ENCODE data around the gene HBA2.
"Not testable (repeated sequence)": the region's sequence is repeated elsewhere in the genome, so short reads cannot be mapped to it uniquely, and the experiment has no call there.

Gene HBA2

DNA sequence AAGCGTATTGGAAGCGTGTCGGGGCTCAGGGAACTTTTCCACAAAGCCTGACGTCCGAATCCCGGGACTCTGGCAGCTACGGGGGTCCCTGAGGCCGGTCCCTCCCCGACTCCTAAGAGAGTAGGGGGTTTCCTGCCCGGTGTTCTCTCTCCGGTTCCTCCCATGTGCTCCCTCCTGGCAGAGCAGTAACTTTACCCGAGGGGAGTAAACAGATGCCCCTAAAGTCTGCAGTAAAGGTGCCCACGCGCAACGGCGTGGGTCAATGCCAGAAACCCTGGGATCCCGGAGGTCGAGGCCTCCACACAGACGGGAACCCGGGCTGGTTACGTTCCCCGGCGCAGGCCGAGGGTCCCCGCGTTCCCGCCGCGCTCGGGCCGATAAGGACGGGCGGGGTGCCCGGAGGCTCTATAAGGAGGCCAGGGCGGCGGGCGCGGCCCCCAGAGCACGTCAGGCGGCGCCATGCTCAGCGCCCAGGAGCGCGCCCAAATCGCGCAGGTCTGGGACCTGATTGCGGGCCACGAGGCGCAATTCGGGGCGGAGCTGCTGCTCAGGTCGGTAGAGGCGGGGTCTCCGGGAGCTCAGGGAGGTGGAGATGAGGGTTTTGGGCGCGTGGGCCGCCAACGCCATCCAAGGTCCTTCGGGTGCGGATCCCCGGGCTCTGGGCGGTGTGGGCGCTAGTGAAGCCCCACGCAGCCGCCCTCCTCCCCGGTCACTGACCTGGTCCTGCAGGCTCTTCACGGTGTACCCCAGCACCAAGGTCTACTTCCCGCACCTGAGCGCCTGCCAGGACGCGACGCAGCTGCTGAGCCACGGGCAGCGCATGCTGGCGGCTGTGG lies 6.9 kb upstream of the HBA2 start, which contains the start of gene HBM:
HBM (plus strand) TSS at position 440 of the 836 bp plus-strand sequence; CDS start at position 460, 20 bp downstream.
- Histone ChIP-seq H3K9me3 (ENCODE audit: control insufficient read depth in 1 of 2, low read length in 2 of 2) (no peaks in the 10 kb centered on the region), H3K36me3 (ENCODE audit: control insufficient read depth in 1 of 2, insufficient read depth in 2 of 2, low read length in 2 of 2) (no peaks in the 10 kb centered on the region), H3K4me1 (ENCODE audit: control insufficient read depth in 1 of 2, insufficient read depth in 2 of 2, low read length in 2 of 2) (peaks cover 5 to 13% of the 10 kb centered on the region in 2 donors), H3K4me3 (ENCODE audit: low read depth in 1 of 2, low read length in 2 of 2) (no peak within 1 kb of the TSS), H3K27me3 (ENCODE audit: control insufficient read depth in 1 of 2, insufficient read depth in 2 of 2, low read length in 2 of 2) (peaks cover 43 to 47% of the 10 kb centered on the region in 2 donors), H3K27ac (ENCODE audit: low read depth, low read length) (no peak within 1 kb of the TSS), H3K9ac (ENCODE audit: low read depth in 1 of 2, low read length in 2 of 2) (no peak within 1 kb of the TSS)

DNA sequence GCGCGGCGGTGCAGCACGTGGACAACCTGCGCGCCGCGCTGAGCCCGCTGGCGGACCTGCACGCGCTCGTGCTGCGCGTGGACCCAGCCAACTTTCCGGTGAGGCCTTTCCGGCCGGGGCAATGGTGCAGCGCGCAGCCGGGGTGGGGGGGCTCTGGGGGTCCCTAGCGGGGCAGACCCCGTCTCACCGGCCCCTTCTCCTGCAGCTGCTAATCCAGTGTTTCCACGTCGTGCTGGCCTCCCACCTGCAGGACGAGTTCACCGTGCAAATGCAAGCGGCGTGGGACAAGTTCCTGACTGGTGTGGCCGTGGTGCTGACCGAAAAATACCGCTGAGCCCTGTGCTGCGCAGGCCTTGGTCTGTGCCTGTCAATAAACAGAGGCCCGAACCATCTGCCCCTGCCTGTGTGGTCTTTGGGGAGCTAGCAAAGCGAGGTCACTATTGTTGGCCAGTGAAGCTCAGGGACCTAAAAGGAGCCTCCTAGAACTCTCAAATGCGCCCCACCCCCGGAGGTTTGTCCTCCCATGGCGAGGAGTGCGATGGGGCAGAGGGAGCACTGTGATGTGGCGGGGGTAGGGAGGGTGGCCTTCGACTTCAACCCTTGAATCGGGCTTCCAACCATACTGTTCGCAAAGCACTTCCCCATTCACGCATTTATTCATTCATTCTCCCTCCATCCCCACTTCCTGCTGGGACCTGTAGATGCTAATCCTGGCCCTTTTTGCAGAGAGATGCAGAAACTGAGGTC lies 6.1 kb upstream of the HBA2 start:
- Histone ChIP-seq H3K9ac (ENCODE audit: low read depth in 1 of 2, low read length in 2 of 2) (no peak overlapping the region), H3K27me3 (ENCODE audit: control insufficient read depth in 1 of 2, insufficient read depth in 2 of 2, low read length in 2 of 2) (peaks cover 41 to 48% of the 10 kb centered on the region in 2 donors), H3K27ac (ENCODE audit: low read depth, low read length) (no peak overlapping the region), H3K9me3 (ENCODE audit: control insufficient read depth in 1 of 2, low read length in 2 of 2) (no peaks in the 10 kb centered on the region), H3K4me3 (ENCODE audit: low read depth in 1 of 2, low read length in 2 of 2) (no peak overlapping the region), H3K36me3 (ENCODE audit: control insufficient read depth in 1 of 2, insufficient read depth in 2 of 2, low read length in 2 of 2) (no peaks in the 10 kb centered on the region), H3K4me1 (ENCODE audit: control insufficient read depth in 1 of 2, insufficient read depth in 2 of 2, low read length in 2 of 2) (peaks cover 5 to 13% of the 10 kb centered on the region in 2 donors)

DNA sequence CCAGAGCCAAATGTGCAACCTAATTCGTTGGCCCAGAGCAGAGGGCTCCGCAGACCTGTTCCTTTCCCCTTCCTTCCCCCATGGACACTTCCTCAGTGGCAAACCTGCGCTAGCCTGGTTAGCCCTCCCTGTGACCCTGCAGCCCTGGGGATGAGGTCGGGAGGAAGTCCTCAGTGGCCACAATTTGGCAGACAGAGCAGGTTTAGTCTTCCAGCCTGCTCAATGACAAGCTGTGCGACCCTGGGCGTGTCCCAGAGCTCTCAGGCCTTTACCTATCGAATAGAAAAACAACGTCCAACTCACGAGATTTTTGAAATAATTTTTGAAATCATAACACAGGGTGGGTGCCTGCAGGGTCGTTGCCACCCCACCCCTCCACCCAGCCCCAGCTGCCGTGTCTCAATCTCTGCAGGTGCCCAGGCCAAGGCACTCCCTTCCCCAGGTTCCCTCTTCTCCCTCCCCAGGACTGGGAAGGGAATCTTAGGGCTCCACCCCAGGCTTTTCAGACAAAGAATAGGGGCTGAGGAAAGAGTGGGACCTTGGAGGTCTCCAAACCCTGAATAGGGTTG lies 5.5 kb upstream of the HBA2 start:
- no peaks in the 10 kb centered on the region for H3K36me3 ChIP-seq (ENCODE audit: control insufficient read depth in 1 of 2, insufficient read depth in 2 of 2, low read length in 2 of 2)
- no peak overlapping the region for H3K27ac ChIP-seq (ENCODE audit: low read depth, low read length)
- H3K9ac ChIP-seq (ENCODE audit: low read depth in 1 of 2, low read length in 2 of 2), result no peak overlapping the region
- peaks cover 41 to 48% of the 10 kb centered on the region in 2 donors for H3K27me3 ChIP-seq (ENCODE audit: control insufficient read depth in 1 of 2, insufficient read depth in 2 of 2, low read length in 2 of 2)
- H3K4me3 ChIP-seq (ENCODE audit: low read depth in 1 of 2, low read length in 2 of 2), result no peak overlapping the region
- peaks cover 5 to 13% of the 10 kb centered on the region in 2 donors for H3K4me1 ChIP-seq (ENCODE audit: control insufficient read depth in 1 of 2, insufficient read depth in 2 of 2, low read length in 2 of 2)
- no peaks in the 10 kb centered on the region for H3K9me3 ChIP-seq (ENCODE audit: control insufficient read depth in 1 of 2, low read length in 2 of 2)

- Histone ChIP-seq H3K36me3 (ENCODE audit: control insufficient read depth in 1 of 2, insufficient read depth in 2 of 2, low read length in 2 of 2) (no peaks in the 10 kb centered on the region), H3K4me3 (ENCODE audit: low read depth in 1 of 2, low read length in 2 of 2) (no peak overlapping the region), H3K27me3 (ENCODE audit: control insufficient read depth in 1 of 2, insufficient read depth in 2 of 2, low read length in 2 of 2) (peaks cover 42 to 48% of the 10 kb centered on the region in 2 donors), H3K27ac (ENCODE audit: low read depth, low read length) (no peak overlapping the region), H3K9me3 (ENCODE audit: control insufficient read depth in 1 of 2, low read length in 2 of 2) (no peaks in the 10 kb centered on the region), H3K4me1 (ENCODE audit: control insufficient read depth in 1 of 2, insufficient read depth in 2 of 2, low read length in 2 of 2) (peaks cover 5 to 13% of the 10 kb centered on the region in 2 donors), H3K9ac (ENCODE audit: low read depth in 1 of 2, low read length in 2 of 2) (no peak overlapping the region)
Measured at GRCh38 chr16:168424-168823, 4.3 kb upstream of the HBA2 start.

GRCh38 chr16:169014-169413 lies 3.7 kb upstream of the HBA2 start:
- peaks cover 5 to 13% of the 10 kb centered on the region in 2 donors for H3K4me1 ChIP-seq (ENCODE audit: control insufficient read depth in 1 of 2, insufficient read depth in 2 of 2, low read length in 2 of 2)
- H3K9me3 ChIP-seq (ENCODE audit: control insufficient read depth in 1 of 2, low read length in 2 of 2), result no peaks in the 10 kb centered on the region
- H3K9ac ChIP-seq (ENCODE audit: low read depth in 1 of 2, low read length in 2 of 2), result no peak overlapping the region
- H3K36me3 ChIP-seq (ENCODE audit: control insufficient read depth in 1 of 2, insufficient read depth in 2 of 2, low read length in 2 of 2), result no peaks in the 10 kb centered on the region
- H3K27me3 ChIP-seq (ENCODE audit: control insufficient read depth in 1 of 2, insufficient read depth in 2 of 2, low read length in 2 of 2), result peaks cover 45 to 48% of the 10 kb centered on the region in 2 donors
- H3K4me3 ChIP-seq (ENCODE audit: low read depth in 1 of 2, low read length in 2 of 2), result no peak overlapping the region
- no peak overlapping the region for H3K27ac ChIP-seq (ENCODE audit: low read depth, low read length)

DNA sequence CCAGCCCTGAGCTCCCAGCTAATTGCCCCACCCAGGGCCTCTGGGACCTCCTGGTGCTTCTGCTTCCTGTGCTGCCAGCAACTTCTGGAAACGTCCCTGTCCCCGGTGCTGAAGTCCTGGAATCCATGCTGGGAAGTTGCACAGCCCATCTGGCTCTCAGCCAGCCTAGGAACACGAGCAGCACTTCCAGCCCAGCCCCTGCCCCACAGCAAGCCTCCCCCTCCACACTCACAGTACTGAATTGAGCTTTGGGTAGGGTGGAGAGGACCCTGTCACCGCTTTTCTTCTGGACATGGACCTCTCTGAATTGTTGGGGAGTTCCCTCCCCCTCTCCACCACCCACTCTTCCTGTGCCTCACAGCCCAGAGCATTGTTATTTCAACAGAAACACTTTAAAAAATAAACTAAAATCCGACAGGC lies 2.6 kb upstream of the HBA2 start:
- peaks cover 5 to 11% of the 10 kb centered on the region in 2 donors for H3K4me1 ChIP-seq (ENCODE audit: control insufficient read depth in 1 of 2, insufficient read depth in 2 of 2, low read length in 2 of 2)
- H3K4me3 ChIP-seq (ENCODE audit: low read depth in 1 of 2, low read length in 2 of 2); H3K9me3 ChIP-seq (ENCODE audit: control insufficient read depth in 1 of 2, low read length in 2 of 2); H3K36me3 ChIP-seq (ENCODE audit: control insufficient read depth in 1 of 2, insufficient read depth in 2 of 2, low read length in 2 of 2); H3K9ac ChIP-seq (ENCODE audit: low read depth in 1 of 2, low read length in 2 of 2); H3K27ac ChIP-seq (ENCODE audit: low read depth, low read length): not testable (repeated sequence)
- H3K27me3 ChIP-seq (ENCODE audit: control insufficient read depth in 1 of 2, insufficient read depth in 2 of 2, low read length in 2 of 2), result peaks cover 46 to 50% of the 10 kb centered on the region in 2 donors

DNA sequence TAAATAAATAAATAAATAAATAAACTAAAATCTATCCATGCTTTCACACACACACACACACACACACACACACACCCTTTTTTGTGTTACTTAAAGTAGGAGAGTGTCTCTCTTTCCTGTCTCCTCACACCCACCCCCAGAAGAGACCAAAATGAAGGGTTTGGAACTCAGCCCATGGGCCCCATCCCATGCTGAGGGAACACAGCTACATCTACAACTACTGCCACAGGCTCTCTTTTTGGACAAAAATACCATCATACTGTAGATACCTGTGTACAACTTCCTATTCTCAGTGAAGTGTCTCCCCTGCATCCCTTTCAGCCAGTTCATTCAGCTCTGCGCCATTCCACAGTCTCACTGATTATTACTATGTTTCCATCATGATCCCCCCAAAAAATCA lies 1.9 kb upstream of the HBA2 start:
- Histone ChIP-seq H3K27me3 (ENCODE audit: control insufficient read depth in 1 of 2, insufficient read depth in 2 of 2, low read length in 2 of 2) (peaks cover 46 to 49% of the 10 kb centered on the region in 2 donors), H3K36me3 (ENCODE audit: control insufficient read depth in 1 of 2, insufficient read depth in 2 of 2, low read length in 2 of 2) (no peaks in the 10 kb centered on the region), H3K4me3 (ENCODE audit: low read depth in 1 of 2, low read length in 2 of 2) (no peak overlapping the region), H3K27ac (ENCODE audit: low read depth, low read length) (no peak overlapping the region), H3K4me1 (ENCODE audit: control insufficient read depth in 1 of 2, insufficient read depth in 2 of 2, low read length in 2 of 2) (peaks cover 5% of the 10 kb centered on the region in 2 donors), H3K9me3 (ENCODE audit: control insufficient read depth in 1 of 2, low read length in 2 of 2) (no peaks in the 10 kb centered on the region), H3K9ac (ENCODE audit: low read depth in 1 of 2, low read length in 2 of 2) (no peak overlapping the region)

GRCh38 chr16:173211-173854 lies 657 bp downstream of the HBA2 start:
- not testable (repeated sequence) for H3K27ac ChIP-seq (ENCODE audit: low read depth, low read length); H3K9ac ChIP-seq (ENCODE audit: low read depth in 1 of 2, low read length in 2 of 2); H3K4me1 ChIP-seq (ENCODE audit: control insufficient read depth in 1 of 2, insufficient read depth in 2 of 2, low read length in 2 of 2); H3K36me3 ChIP-seq (ENCODE audit: control insufficient read depth in 1 of 2, insufficient read depth in 2 of 2, low read length in 2 of 2); H3K9me3 ChIP-seq (ENCODE audit: control insufficient read depth in 1 of 2, low read length in 2 of 2); H3K4me3 ChIP-seq (ENCODE audit: low read depth in 1 of 2, low read length in 2 of 2)
- peaks cover 36 to 38% of the 10 kb centered on the region in 2 donors for H3K27me3 ChIP-seq (ENCODE audit: control insufficient read depth in 1 of 2, insufficient read depth in 2 of 2, low read length in 2 of 2)

DNA sequence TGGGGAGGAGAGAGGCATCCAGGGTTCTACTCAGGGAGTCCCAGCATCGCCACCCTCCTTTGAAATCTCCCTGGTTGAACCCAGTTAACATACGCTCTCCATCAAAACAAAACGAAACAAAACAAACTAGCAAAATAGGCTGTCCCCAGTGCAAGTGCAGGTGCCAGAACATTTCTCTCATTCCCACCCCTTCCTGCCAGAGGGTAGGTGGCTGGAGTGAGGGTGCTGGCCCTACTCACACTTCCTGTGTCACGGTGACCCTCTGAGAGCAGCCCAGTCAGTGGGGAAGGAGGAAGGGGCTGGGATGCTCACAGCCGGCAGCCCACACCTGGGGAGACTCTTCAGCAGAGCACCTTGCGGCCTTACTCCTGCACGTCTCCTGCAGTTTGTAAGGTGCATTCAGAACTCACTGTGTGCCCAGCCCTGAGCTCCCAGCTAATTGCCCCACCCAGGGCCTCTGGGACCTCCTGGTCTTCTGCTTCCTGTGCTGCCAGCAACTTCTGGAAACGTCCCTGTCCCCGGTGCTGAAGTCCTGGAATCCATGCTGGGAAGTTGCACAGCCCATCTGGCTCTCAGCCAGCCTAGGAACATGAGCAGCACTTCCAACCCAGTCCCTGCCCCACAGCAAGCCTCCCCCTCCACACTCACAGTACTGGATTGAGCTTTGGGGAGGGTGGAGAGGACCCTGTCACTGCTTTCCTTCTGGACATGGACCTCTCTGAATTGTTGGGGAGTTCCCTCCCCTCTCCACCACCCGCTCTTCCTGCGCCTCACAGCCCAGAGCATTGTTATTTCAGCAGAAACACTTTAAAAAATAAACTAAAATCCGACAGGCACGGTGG lies 1.5 kb downstream of the HBA2 start:
- H3K27me3 ChIP-seq (ENCODE audit: control insufficient read depth in 1 of 2, insufficient read depth in 2 of 2, low read length in 2 of 2), result peaks cover 31 to 34% of the 10 kb centered on the region in 2 donors
- not testable (repeated sequence) for H3K4me3 ChIP-seq (ENCODE audit: low read depth in 1 of 2, low read length in 2 of 2); H3K4me1 ChIP-seq (ENCODE audit: control insufficient read depth in 1 of 2, insufficient read depth in 2 of 2, low read length in 2 of 2); H3K36me3 ChIP-seq (ENCODE audit: control insufficient read depth in 1 of 2, insufficient read depth in 2 of 2, low read length in 2 of 2); H3K9me3 ChIP-seq (ENCODE audit: control insufficient read depth in 1 of 2, low read length in 2 of 2); H3K9ac ChIP-seq (ENCODE audit: low read depth in 1 of 2, low read length in 2 of 2); H3K27ac ChIP-seq (ENCODE audit: low read depth, low read length)

All from duodenal mucosa (tissue), 2 donors.